Activated naive CD8-positive, alpha-beta T cell treated with anti-CD3 and anti-CD28 coated beads, Interleukin-2, amount 50 U/mL, for 16 hours (primary cell): ENCODE data around the gene EIF2S2.
"Not testable (repeated sequence)": the region's sequence is repeated elsewhere in the genome, so short reads cannot be mapped to it uniquely, and the experiment has no call there.

Experiments
- DNase-seq: peaks from one replicate; pipeline ENCODE4 v3.0.0-alpha.2; 2020; ENCODE audit warnings: low read depth, low spot score

Gene EIF2S2, protein sequence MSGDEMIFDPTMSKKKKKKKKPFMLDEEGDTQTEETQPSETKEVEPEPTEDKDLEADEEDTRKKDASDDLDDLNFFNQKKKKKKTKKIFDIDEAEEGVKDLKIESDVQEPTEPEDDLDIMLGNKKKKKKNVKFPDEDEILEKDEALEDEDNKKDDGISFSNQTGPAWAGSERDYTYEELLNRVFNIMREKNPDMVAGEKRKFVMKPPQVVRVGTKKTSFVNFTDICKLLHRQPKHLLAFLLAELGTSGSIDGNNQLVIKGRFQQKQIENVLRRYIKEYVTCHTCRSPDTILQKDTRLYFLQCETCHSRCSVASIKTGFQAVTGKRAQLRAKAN

DNA sequence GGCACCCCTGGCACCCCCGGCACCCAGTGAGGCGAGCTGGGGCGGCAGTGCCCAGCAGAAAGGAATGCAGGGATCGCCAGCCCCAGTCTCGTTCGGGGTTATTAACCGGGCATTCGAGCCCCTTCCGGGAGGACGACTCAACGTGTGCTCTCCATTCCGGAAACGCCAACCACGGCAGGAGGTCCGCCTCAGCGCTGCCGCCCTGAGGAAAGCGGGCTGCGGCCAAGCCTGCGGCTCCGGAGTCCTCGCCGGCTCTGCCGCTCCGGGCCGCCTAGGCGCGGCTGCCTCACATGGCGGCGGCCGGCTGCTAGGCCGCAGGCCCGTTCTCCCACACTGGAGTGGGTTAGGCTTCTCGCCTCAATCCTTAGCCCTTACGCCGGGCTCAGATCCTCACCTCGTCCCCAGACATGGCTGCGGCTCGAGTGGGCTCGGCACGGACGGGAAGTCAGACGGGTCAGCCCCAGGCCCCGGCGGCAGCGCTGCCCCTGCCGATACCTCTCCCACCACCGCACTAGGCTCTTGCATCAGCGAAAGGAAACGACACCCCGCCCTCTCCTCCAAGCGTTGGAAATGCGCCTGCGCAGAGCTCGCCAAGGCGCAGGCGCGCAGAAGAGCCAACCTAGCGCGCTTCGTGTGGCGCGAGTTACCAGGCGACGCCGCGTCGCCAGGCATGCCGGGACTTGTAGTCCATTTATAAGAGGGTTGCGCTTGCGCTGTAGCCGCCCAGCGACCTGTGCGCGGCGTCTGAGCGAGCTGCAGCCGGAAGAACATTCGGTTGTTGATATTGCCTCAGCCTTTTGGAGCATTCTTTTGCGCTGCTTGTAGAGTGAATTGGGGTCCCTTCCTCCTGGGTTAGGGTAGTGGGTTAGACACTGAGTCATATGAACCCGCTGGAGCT lies at the start of gene EIF2S2:
Gene EIF2S2 (minus strand): TSS at position 542 of the 898 bp plus-strand sequence. CDS start 133 bp downstream, at position 409.
- peak; percentile 85 for DNase-seq

GRCh38 chr20:34157697-34158096 lies 45.7 kb upstream of the EIF2S2 start:
- DNase-seq = not testable (repeated sequence)

GRCh38 chr20:34155836-34156235 lies 43.8 kb upstream of the EIF2S2 start:
- no peak for DNase-seq

GRCh38 chr20:34153169-34153568 lies 41.1 kb upstream of the EIF2S2 start:
- not testable (repeated sequence) for DNase-seq

GRCh38 chr20:34152073-34152472 lies 40.0 kb upstream of the EIF2S2 start:
- not testable (repeated sequence) for DNase-seq

GRCh38 chr20:34150306-34151000 lies 38.4 kb upstream of the EIF2S2 start:
- DNase-seq = no peak

GRCh38 chr20:34145280-34145819 lies 33.3 kb upstream of the EIF2S2 start:
- DNase-seq = no peak

GRCh38 chr20:34143951-34144350 lies 31.9 kb upstream of the EIF2S2 start:
- DNase-seq = no peak

DNA sequence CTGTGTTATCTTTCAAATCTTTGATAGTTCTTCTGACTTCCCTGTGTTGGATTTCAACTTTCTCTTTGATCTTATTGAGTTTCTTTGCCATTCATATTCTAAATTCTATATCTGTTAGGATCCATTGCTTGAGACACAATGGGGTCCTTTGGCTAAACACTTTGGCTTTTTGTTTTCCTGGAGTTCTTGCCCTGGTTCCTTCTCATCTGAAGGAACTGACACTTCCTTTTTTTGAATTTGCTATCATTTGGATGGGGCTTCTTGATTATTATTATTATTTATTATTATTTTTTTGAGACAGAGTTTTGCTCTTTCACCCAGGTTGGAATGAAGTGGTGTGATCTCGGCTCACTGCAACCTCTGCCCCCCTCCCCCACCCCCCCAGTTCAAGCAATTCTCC lies 30.1 kb upstream of the EIF2S2 start:
- no peak for DNase-seq

DNA sequence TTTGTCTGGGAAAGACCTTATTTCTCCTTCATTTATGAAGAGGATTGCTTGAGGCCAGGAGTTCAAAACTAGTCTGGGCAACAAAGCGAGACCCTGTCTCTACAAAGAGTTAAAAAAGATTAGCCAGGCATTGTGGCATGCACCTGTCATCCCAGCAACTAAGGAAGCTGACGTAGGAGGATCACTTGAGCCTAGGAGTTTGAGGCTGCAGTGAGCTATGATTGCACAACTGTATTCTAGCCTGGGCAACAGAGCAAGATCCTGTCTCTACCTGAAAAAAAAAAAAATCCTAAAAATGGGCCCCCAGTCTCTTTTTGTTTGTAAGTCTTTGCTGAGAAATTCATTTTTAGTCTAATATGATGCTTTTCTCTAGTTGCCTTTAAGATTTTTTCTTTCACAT lies 29.2 kb upstream of the EIF2S2 start:
- no peak for DNase-seq

- DNase-seq = not testable (repeated sequence)
Observed at GRCh38 chr20:34135525-34136275, 23.7 kb upstream of the EIF2S2 start.

GRCh38 chr20:34133365-34133860 lies 21.4 kb upstream of the EIF2S2 start:
- not testable (repeated sequence) for DNase-seq

GRCh38 chr20:34132943-34133342 lies 20.9 kb upstream of the EIF2S2 start:
- not testable (repeated sequence) for DNase-seq

DNA sequence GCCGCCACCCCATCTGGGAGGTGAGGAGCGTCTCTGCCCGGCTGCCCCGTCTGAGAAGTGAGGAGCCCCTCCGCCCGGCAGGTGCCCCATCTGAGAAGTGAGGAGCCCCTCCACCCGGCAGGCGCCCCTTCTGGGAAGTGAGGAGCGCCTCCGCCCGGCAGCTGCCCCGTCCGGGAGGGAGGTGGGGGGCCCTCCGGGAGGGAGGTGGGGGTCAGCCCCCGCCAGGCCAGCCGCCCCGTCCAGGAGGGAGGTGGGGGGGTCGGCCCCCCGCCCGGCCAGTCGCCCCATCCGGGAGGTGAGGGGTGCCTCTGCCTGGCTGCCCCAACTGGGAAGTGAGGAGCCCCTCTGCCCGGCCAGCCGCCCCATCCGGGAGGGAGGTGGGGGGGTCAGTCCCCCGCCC lies 20.4 kb upstream of the EIF2S2 start:
- not testable (repeated sequence) for DNase-seq

DNA sequence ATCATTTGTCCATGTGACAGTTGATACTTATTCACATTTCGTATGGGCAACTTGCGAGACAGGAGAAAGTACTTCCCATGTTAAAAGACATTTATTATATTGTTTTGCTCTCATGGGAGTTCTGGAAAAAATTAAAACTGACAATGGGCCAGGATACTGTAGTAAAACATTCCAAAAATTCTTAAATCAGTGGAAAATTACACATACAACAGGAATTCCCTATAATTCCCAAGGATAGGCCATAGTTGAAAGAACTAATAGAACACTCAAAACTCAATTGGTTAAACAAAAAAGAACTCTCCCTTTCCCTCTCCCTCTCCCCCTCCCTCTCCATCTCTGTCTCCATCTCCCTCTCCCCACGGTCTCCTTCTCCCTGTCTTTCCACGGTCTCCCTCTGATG lies 19.4 kb upstream of the EIF2S2 start:
- DNase-seq = no peak

GRCh38 chr20:34129518-34130162 lies 17.6 kb upstream of the EIF2S2 start:
- DNase-seq = no peak

DNA sequence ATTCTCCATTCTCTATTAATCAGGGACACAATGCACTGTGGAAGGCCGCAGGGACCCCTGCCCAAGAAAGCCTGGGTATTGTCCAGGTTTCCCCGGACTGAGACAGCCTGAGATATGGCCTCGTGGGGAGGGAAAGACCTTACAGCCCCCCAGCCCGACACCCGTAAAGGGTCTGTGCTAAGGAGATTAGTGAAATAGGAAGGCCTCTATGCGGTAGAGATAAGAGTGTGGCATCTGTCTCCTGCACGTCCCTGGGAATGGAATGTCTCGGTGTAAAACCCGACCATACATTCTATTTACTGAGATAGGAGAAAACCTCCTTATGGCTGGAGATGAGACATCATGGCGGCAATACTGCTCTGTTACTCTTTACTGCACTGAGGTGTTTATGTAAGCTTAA lies 15.7 kb upstream of the EIF2S2 start:
- DNase-seq = no peak

GRCh38 chr20:34124469-34125249 lies 12.6 kb upstream of the EIF2S2 start:
- DNase-seq = no peak

GRCh38 chr20:34123309-34123708 lies 11.3 kb upstream of the EIF2S2 start:
- DNase-seq = no peak
